ENCODE results near the gene RPRD1B. TPM values are rescaled to one million over a fixed set of nuclear protein-coding genes. Genes with fewer than 3 reads are reported as not detected.

Gene RPRD1B
- polyA plus RNA-seq, 3 donors = 3.6 to 12.3 (median 4.7) TPM

- Mint-ChIP-seq H3K27me3 (ENCODE audit: low read depth in 3 of 3) (no peaks in the 10 kb centered on the region), H3K4me1 (no peaks in the 10 kb centered on the region), H3K27ac (no peak overlapping the region), H3K36me3 (peaks cover 71 to 87% of the 10 kb centered on the region in 2 donors), H3K9me3 (peaks cover 4 to 10% (median 7%) of the 10 kb centered on the region in 7 donors), H3K4me3 (no peak overlapping the region)
- H4K20me1 ChIP-seq (ENCODE audit: insufficient read depth, low read length) = no peaks in the 10 kb centered on the region
- no peaks in the 10 kb centered on the region for H3K4me1 ChIP-seq (ENCODE audit: control insufficient read depth in 1 of 2, insufficient read depth in 2 of 2, low read length in 2 of 2)
- no peak for DNase-seq
- WGBS (ENCODE audit: insufficient coverage) = 88% methylated on average over 1 of the region's 2 CpGs
- no peaks in the 10 kb centered on the region for H3K27me3 ChIP-seq (ENCODE audit: control insufficient read depth in 2 of 2, insufficient read depth in 2 of 2, low read length in 2 of 2)
- H3K27ac ChIP-seq (ENCODE audit: low read depth in 1 of 2, low read length in 2 of 2) = no peak overlapping the region
- peaks cover 3 to 14% of the 10 kb centered on the region in 2 donors for H3K9me3 ChIP-seq (replicated peaks in 1 of 2; ENCODE audit: control insufficient read depth in 1 of 2, insufficient read depth in 1 of 2, low read length in 2 of 2)
- intact Hi-C loops (cut with micrococcal nuclease) = no loop called here
- H3K4me2 ChIP-seq (replicated peaks; ENCODE audit: extremely low read depth, low read length, poor library complexity, severe bottlenecking) = no peak overlapping the region
- no peak for TF ChIP-seq CTCF (IDR thresholded peaks at IDR 0.05)
- H3K4me3 ChIP-seq (replicated peaks in 1 of 3; ENCODE audit: low read depth in 2 of 3, low read length in 3 of 3) = no peak overlapping the region
- H3K79me2 ChIP-seq (ENCODE audit: insufficient read depth, low read length) = peaks cover 20% of the 10 kb centered on the region
- H3K9ac ChIP-seq (ENCODE audit: insufficient read depth, low read length, poor library complexity, severe bottlenecking) = no peak overlapping the region
- H3K36me3 ChIP-seq (replicated peaks in 1 of 2; ENCODE audit: control insufficient read depth in 1 of 2, insufficient read depth in 2 of 2, low read length in 2 of 2) = peaks cover 52 to 95% of the 10 kb centered on the region in 2 donors
- no peak overlapping the region for H2AFZ ChIP-seq (ENCODE audit: insufficient read depth, low read depth, low read length, poor library complexity, severe bottlenecking)
Measured at GRCh38 chr20:38013887-38014286, 19.7 kb upstream of the RPRD1B start.

- peaks cover 58% of the 10 kb centered on the region for H3K79me2 ChIP-seq (ENCODE audit: insufficient read depth, low read length)
- no peak overlapping the region for H3K9ac ChIP-seq (ENCODE audit: insufficient read depth, low read length, poor library complexity, severe bottlenecking)
- H3K27ac Mint-ChIP-seq = no peak overlapping the region
- WGBS (ENCODE audit: insufficient coverage) = no CpG with 5 or more reads among the region's 1 CpG
- no peaks in the 10 kb centered on the region for H3K4me1 Mint-ChIP-seq
- peaks cover 60 to 66% of the 10 kb centered on the region in 2 donors for H3K36me3 Mint-ChIP-seq
- H3K36me3 ChIP-seq (replicated peaks in 1 of 2; ENCODE audit: control insufficient read depth in 1 of 2, insufficient read depth in 2 of 2, low read length in 2 of 2) = peaks cover 34 to 67% of the 10 kb centered on the region in 2 donors
- TF ChIP-seq CTCF (IDR thresholded peaks at IDR 0.05) = no peak
- no peak overlapping the region for H2AFZ ChIP-seq (ENCODE audit: insufficient read depth, low read depth, low read length, poor library complexity, severe bottlenecking)
- H3K4me2 ChIP-seq (replicated peaks; ENCODE audit: extremely low read depth, low read length, poor library complexity, severe bottlenecking) = no peak overlapping the region
- no peak for DNase-seq
- peaks cover 4 to 16% (median 12%) of the 10 kb centered on the region in 7 donors for H3K9me3 Mint-ChIP-seq
- H3K4me3 Mint-ChIP-seq = no peak overlapping the region
- peaks cover 5 to 15% of the 10 kb centered on the region in 2 donors for H3K9me3 ChIP-seq (replicated peaks in 1 of 2; ENCODE audit: control insufficient read depth in 1 of 2, insufficient read depth in 1 of 2, low read length in 2 of 2)
- no peaks in the 10 kb centered on the region for H3K4me1 ChIP-seq (ENCODE audit: control insufficient read depth in 1 of 2, insufficient read depth in 2 of 2, low read length in 2 of 2)
- no peak overlapping the region for H3K27ac ChIP-seq (ENCODE audit: low read depth in 1 of 2, low read length in 2 of 2)
- intact Hi-C loops (cut with micrococcal nuclease) = no loop called here
- H3K4me3 ChIP-seq (replicated peaks in 1 of 3; ENCODE audit: low read depth in 2 of 3, low read length in 3 of 3) = no peak overlapping the region
- H3K27me3 ChIP-seq (ENCODE audit: control insufficient read depth in 2 of 2, insufficient read depth in 2 of 2, low read length in 2 of 2) = no peaks in the 10 kb centered on the region
- no peaks in the 10 kb centered on the region for H3K27me3 Mint-ChIP-seq (ENCODE audit: low read depth in 3 of 3)
- peaks cover 3% of the 10 kb centered on the region for H4K20me1 ChIP-seq (ENCODE audit: insufficient read depth, low read length)
Measured at GRCh38 chr20:38017959-38018358, 15.6 kb upstream of the RPRD1B start.
